Neural progenitor cell (in vitro differentiated cells): ENCODE results near the gene CD4. TPM values are rescaled to one million over a fixed set of nuclear protein-coding genes. Genes with fewer than 3 reads are reported as not detected.

ENCODE experiments used
- DNase-seq: peaks from one replicate; pipeline ENCODE4 v3.0.0-alpha.2; 2016; ENCODE audit warnings: low spot score
- H2AFZ ChIP-seq: fragments of 200-600 bp; sonication (generic); replicated peaks from 2 replicates; pipeline ENCODE4 v1.6.1; 2016; ENCODE audit warnings: antibody characterized with exemption
- H3F3A ChIP-seq: fragments of 200-600 bp; sonication (generic); 2 replicates; pipeline ENCODE4 v1.6.1; 2016; ENCODE audit warnings: antibody characterized with exemption, low read depth
- H3K27ac ChIP-seq: fragments of 200-600 bp; sonication (generic); 2 replicates; pipeline ENCODE4 v1.5.1; 2016; ENCODE audit warnings: mild to moderate bottlenecking
- H3K27me3 ChIP-seq: fragments of 200-600 bp; sonication (generic); 2 replicates; pipeline ENCODE4 v1.6.1; 2016; ENCODE audit warnings: mild to moderate bottlenecking, moderate library complexity
- H3K36me3 ChIP-seq: fragments of 200-600 bp; sonication (generic); 2 replicates; pipeline ENCODE4 v1.5.1; 2016
- H3K4me1 ChIP-seq: fragments of 200-600 bp; sonication (generic); 2 replicates; pipeline ENCODE4 v1.6.1; 2016; ENCODE audit warnings: mixed run types
- H3K4me2 ChIP-seq: fragments of 200-600 bp; sonication (generic); 2 replicates; pipeline ENCODE4 v1.6.1; 2016
- H3K4me3 ChIP-seq: fragments of 200-600 bp; sonication (generic); 2 replicates; pipeline ENCODE4 v1.5.1; 2016
- H3K79me2 ChIP-seq: fragments of 200-600 bp; sonication (generic); 2 replicates; pipeline ENCODE4 v1.6.1; 2016; ENCODE audit warnings: low read depth
- H3K9ac ChIP-seq: fragments of 200-600 bp; sonication (generic); 2 replicates; pipeline ENCODE4 v1.6.1; 2016
- H3K9me3 ChIP-seq: fragments of 200-600 bp; sonication (generic); 2 replicates; pipeline ENCODE4 v1.5.1; 2016; ENCODE audit warnings: low read depth
- H4K20me1 ChIP-seq: fragments of 200-600 bp; sonication (generic); 2 replicates; pipeline ENCODE4 v1.6.1; 2016; ENCODE audit warnings: low read depth
- H3K27ac Mint-ChIP-seq: 3 replicates; pipeline ENCODE4 v1.8.0; 2021; ENCODE audit warnings: mixed read lengths
- H3K27me3 Mint-ChIP-seq: 2 replicates; pipeline ENCODE4 v1.8.0; 2022; ENCODE audit warnings: low read depth, mild to moderate bottlenecking, inconsistent platforms, moderate library complexity, mixed read lengths; ENCODE audit not compliant: insufficient read depth
- H3K36me3 Mint-ChIP-seq: 3 replicates; pipeline ENCODE4 v1.8.0; 2021; ENCODE audit warnings: mixed read lengths
- H3K4me1 Mint-ChIP-seq: 3 replicates; pipeline ENCODE4 v1.8.0; 2021; ENCODE audit warnings: mixed read lengths
- H3K4me3 Mint-ChIP-seq: 3 replicates; pipeline ENCODE4 v1.8.0; 2021; ENCODE audit warnings: mild to moderate bottlenecking, moderate library complexity, mixed read lengths
- H3K9me3 Mint-ChIP-seq: 3 replicates; pipeline ENCODE4 v1.8.0; 2020; ENCODE audit warnings: mixed read lengths
- EZH2 ChIP-seq: fragments of 200-600 bp; sonication (generic); IDR thresholded peaks from 2 replicates; pipeline ENCODE4 v1.6.1; 2017; ENCODE audit warnings: antibody characterized with exemption, mild to moderate bottlenecking, moderate library complexity
- EZH2phosphoT487 ChIP-seq: fragments of 200-600 bp; sonication (generic); IDR thresholded peaks from 2 replicates; pipeline ENCODE4 v1.6.1; 2017; ENCODE audit warnings: antibody characterized with exemption
- total RNA-seq: library from RNA; depleted of rRNA; stranded (reverse); fragments of >200 nt; gene quantifications from 2 replicates; pipeline ENCODE4 v1.2.3, GENCODE V29; 2015; ENCODE audit warnings: low replicate concordance
- TF ChIP-seq, protein P1 (sequence below): fragments of 200-600 bp; sonication (generic); IDR thresholded peaks from 2 replicates; pipeline ENCODE4 v1.5.1; 2017; ENCODE audit warnings: antibody characterized with exemption, mild to moderate bottlenecking

Gene CD4
- total RNA-seq, 1 donor from 2014 or later, result 2.5 TPM

DNA sequence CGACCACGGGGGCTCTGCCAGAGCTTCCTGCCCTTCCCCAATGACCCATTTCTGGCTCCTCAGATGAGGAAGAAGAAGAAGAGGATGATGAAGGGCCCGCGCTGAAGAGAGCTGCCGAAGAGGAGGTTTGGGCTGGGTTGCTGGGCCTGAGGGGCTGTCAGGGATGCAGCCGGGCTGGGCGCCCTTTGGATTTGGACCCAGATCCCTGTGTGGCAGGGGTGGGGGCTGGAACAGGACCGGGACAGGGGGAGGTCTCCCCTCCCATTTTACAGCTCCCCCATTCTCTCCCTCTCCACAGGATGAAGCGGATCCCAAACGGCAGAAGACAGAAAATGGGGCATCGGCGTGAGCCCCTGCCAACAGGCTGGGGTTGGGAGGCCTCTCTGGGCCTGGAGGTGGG lies 19.2 kb upstream of the CD4 start:
- H3K27me3 Mint-ChIP-seq, result peaks cover 24% of the 10 kb centered on the region
- H3K27ac Mint-ChIP-seq, result no peak overlapping the region
- H4K20me1 ChIP-seq, result peaks cover 68% of the 10 kb centered on the region
- H3K9me3 Mint-ChIP-seq, result no peaks in the 10 kb centered on the region
- no peak for DNase-seq
- no peak overlapping the region for H2AFZ ChIP-seq
- TF ChIP-seq EZH2phosphoT487, result no peak
- TF ChIP-seq, protein P1, sequence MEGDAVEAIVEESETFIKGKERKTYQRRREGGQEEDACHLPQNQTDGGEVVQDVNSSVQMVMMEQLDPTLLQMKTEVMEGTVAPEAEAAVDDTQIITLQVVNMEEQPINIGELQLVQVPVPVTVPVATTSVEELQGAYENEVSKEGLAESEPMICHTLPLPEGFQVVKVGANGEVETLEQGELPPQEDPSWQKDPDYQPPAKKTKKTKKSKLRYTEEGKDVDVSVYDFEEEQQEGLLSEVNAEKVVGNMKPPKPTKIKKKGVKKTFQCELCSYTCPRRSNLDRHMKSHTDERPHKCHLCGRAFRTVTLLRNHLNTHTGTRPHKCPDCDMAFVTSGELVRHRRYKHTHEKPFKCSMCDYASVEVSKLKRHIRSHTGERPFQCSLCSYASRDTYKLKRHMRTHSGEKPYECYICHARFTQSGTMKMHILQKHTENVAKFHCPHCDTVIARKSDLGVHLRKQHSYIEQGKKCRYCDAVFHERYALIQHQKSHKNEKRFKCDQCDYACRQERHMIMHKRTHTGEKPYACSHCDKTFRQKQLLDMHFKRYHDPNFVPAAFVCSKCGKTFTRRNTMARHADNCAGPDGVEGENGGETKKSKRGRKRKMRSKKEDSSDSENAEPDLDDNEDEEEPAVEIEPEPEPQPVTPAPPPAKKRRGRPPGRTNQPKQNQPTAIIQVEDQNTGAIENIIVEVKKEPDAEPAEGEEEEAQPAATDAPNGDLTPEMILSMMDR, result no peak
- no peak for TF ChIP-seq EZH2
- H3K36me3 ChIP-seq, result peaks cover 5% of the 10 kb centered on the region
- H3K9me3 ChIP-seq, result no peaks in the 10 kb centered on the region
- H3K4me2 ChIP-seq, result peak overlapping the region; percentile 89
- H3K27ac ChIP-seq, result peak overlapping the region; percentile 54
- H3K4me1 ChIP-seq, result peaks cover 54% of the 10 kb centered on the region
- H3K36me3 Mint-ChIP-seq, result peaks cover 32% of the 10 kb centered on the region
- H3K27me3 ChIP-seq, result peaks cover 18% of the 10 kb centered on the region
- no peak overlapping the region for H3K9ac ChIP-seq
- peaks cover 74% of the 10 kb centered on the region for H3F3A ChIP-seq
- no peak overlapping the region for H3K4me3 ChIP-seq
- peaks cover 55% of the 10 kb centered on the region for H3K4me1 Mint-ChIP-seq
- H3K79me2 ChIP-seq, result peaks cover 58% of the 10 kb centered on the region
- peak overlapping the region; percentile 50 for H3K4me3 Mint-ChIP-seq

DNA sequence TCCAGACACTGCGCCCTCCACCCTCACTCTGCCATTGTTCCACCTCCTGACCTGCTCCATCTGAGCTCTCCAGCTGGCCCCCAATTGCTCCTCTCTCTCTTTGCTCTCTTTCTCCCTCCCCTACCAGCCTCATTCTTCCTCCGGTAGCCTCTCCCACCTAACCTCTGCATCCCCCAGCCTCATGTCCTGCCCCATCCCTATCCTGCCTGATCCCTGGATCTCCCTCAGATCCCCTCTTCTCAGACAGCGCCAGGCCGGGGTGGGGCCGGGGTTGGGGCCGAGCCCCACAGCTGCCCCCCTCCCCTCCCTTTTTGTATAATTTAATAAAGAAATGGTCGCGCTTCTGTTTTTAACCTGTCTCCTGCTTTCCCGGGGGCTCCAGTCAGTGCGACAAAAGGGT lies 18.7 kb upstream of the CD4 start:
- Histone ChIP-seq H3K4me1 (peaks cover 49% of the 10 kb centered on the region), H3K4me3 (no peak overlapping the region), H3K9me3 (no peaks in the 10 kb centered on the region), H3K36me3 (peaks cover 5% of the 10 kb centered on the region), H3K27ac (peak overlapping the region; percentile 43), H3K79me2 (peaks cover 55% of the 10 kb centered on the region), H3K4me2 (no peak overlapping the region), H3K9ac (no peak overlapping the region), H4K20me1 (peaks cover 68% of the 10 kb centered on the region), H3K27me3 (peaks cover 18% of the 10 kb centered on the region), H2AFZ (no peak overlapping the region), H3F3A (peaks cover 69% of the 10 kb centered on the region)
- H3K9me3 Mint-ChIP-seq, result no peaks in the 10 kb centered on the region
- DNase-seq, result peak; percentile 32
- H3K4me3 Mint-ChIP-seq, result peak overlapping the region; percentile 58
- H3K36me3 Mint-ChIP-seq, result peaks cover 35% of the 10 kb centered on the region
- peaks cover 51% of the 10 kb centered on the region for H3K4me1 Mint-ChIP-seq
- TF ChIP-seq, protein P1, result no peak
- no peak for TF ChIP-seq EZH2
- H3K27me3 Mint-ChIP-seq, result peaks cover 28% of the 10 kb centered on the region
- peak overlapping the region; percentile 88 for H3K27ac Mint-ChIP-seq

DNA sequence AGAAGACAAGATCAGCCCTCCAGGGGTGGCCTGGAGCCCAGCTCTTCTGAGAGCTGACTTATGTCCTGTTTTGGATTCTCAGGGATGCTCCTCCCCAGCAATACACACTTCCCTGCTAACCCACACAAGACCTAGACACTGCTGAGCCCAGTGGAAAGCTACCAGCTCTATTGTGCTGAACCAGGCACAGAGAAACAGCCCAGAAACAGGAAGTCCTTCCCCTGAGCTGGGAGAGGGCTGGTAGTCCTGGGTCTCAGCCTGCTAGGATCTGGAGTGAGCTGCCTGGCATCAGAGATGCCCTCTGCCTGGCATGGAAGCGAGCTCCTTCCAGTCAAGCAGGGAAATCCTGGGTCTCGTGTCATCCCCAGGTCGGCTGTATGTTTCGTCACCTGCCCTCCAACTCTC lies 18.2 kb upstream of the CD4 start:
- DNase-seq, result no peak
- Histone ChIP-seq H3K4me2 (no peak overlapping the region), H3K9ac (no peak overlapping the region), H3K4me3 (no peak overlapping the region), H3K9me3 (no peaks in the 10 kb centered on the region), H4K20me1 (peaks cover 68% of the 10 kb centered on the region), H3K79me2 (peaks cover 50% of the 10 kb centered on the region), H3F3A (peaks cover 66% of the 10 kb centered on the region), H2AFZ (no peak overlapping the region), H3K27ac (peak overlapping the region; percentile 43), H3K27me3 (peaks cover 18% of the 10 kb centered on the region), H3K4me1 (peaks cover 47% of the 10 kb centered on the region), H3K36me3 (peaks cover 5% of the 10 kb centered on the region)
- no peaks in the 10 kb centered on the region for H3K9me3 Mint-ChIP-seq
- peak overlapping the region; percentile 88 for H3K27ac Mint-ChIP-seq
- peaks cover 51% of the 10 kb centered on the region for H3K4me1 Mint-ChIP-seq
- H3K27me3 Mint-ChIP-seq, result peaks cover 31% of the 10 kb centered on the region
- H3K4me3 Mint-ChIP-seq, result peak overlapping the region; percentile 72
- H3K36me3 Mint-ChIP-seq, result peaks cover 38% of the 10 kb centered on the region
- TF ChIP-seq EZH2phosphoT487, result no peak
- no peak for TF ChIP-seq EZH2

DNA sequence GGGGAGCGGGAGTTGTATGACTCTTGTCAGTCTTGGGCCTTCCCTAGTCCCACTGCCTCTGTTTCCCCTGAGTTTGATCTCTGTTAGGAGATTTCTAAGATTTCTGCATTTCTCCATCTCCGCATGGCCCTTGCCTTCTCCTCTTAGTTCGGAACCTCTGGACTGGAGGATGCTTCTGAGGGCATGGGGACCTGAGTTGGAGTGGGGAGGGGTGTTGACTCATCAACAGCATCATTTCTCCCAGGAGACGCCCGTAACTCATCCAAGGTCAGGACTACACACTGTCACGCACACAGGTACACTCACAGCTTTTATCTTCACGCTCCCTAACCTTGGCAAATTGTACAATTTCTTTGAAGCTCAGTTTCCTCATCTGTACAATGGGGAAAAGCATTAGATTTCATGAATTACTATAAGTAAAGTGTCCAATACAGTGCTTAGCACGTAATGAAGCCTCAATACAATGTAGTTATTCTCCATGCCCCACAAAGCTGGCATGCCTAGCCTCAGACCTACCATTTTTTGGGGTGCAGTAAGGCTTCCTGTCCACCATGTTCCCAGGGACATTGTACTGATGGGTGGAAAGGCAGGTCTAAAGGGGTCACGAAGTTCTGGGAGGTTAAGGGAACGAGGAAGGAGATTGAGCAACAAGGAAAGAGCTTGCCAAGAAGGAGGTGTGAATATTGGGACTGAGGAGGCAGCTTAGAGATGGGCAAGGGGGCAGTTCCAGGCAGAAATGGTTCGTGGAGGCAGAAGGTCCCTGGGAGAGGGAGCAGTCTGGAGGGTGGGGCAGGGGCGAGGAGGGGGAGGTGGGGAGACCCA lies 17.6 kb upstream of the CD4 start:
- peaks cover 47% of the 10 kb centered on the region for H3K4me1 ChIP-seq
- no peak overlapping the region for H3K4me3 ChIP-seq
- H3F3A ChIP-seq, result peaks cover 66% of the 10 kb centered on the region
- no peak for TF ChIP-seq EZH2
- TF ChIP-seq EZH2phosphoT487, result no peak
- TF ChIP-seq, protein P1, result no peak
- Mint-ChIP-seq H3K4me1 (peaks cover 51% of the 10 kb centered on the region), H3K9me3 (no peaks in the 10 kb centered on the region), H3K27me3 (peaks cover 34% of the 10 kb centered on the region), H3K27ac (peak overlapping the region; percentile 52), H3K36me3 (peaks cover 43% of the 10 kb centered on the region), H3K4me3 (peak overlapping the region; percentile 72)
- peaks cover 5% of the 10 kb centered on the region for H3K36me3 ChIP-seq
- H3K9ac ChIP-seq, result no peak overlapping the region
- no peak for DNase-seq
- H3K4me2 ChIP-seq, result peak overlapping the region; percentile 77
- peaks cover 18% of the 10 kb centered on the region for H3K27me3 ChIP-seq
- H2AFZ ChIP-seq, result no peak overlapping the region
- H3K27ac ChIP-seq, result peak overlapping the region; percentile 43
- H4K20me1 ChIP-seq, result peaks cover 68% of the 10 kb centered on the region
- peaks cover 44% of the 10 kb centered on the region for H3K79me2 ChIP-seq
- H3K9me3 ChIP-seq, result no peaks in the 10 kb centered on the region
